Mesenchymal stem cell (in vitro differentiated cells and primary cell): ENCODE measurements around the gene MEF2D.
A peak's percentile ranks its signal among the peaks of the same experiment; 100 is the strongest.

Source experiments
- DNase-seq: peaks from one replicate; pipeline ENCODE4 v3.0.0-alpha.2; 2013
- H2AFZ ChIP-seq: one replicate; pipeline ENCODE4 v1.6.1; 2013; ENCODE audit warnings: low read depth, mild to moderate bottlenecking, control low read depth, inconsistent platforms, low read length, moderate library complexity
- H2AK5ac ChIP-seq: 2 replicates; pipeline ENCODE4 v1.6.1; 2013; ENCODE audit warnings: low read length, moderate library complexity, mild to moderate bottlenecking, inconsistent platforms; ENCODE audit not compliant: severe bottlenecking
- H2BK120ac ChIP-seq: one replicate; pipeline ENCODE4 v1.6.1; 2013; ENCODE audit warnings: low read depth, mild to moderate bottlenecking, inconsistent platforms, low read length, moderate library complexity
- H2BK12ac ChIP-seq, 2 experiments: one replicate each; pipeline ENCODE4 v1.6.1; 2013; ENCODE audit warnings: inconsistent platforms in 2 of 2, low read length in 2 of 2, mild to moderate bottlenecking in 2 of 2, moderate library complexity in 2 of 2, control low read depth in 1 of 2
- H2BK15ac ChIP-seq: one replicate; pipeline ENCODE4 v1.6.1; 2013; ENCODE audit warnings: mild to moderate bottlenecking, low read depth, inconsistent platforms; ENCODE audit not compliant: poor library complexity, severe bottlenecking
- H2BK5ac ChIP-seq: 2 replicates; pipeline ENCODE4 v1.6.1; 2013; ENCODE audit warnings: low read depth, mild to moderate bottlenecking, low read length, control low read depth, inconsistent platforms; ENCODE audit not compliant: poor library complexity, severe bottlenecking
- H3K14ac ChIP-seq, 2 experiments: one replicate each; pipeline ENCODE4 v1.6.1; 2013; ENCODE audit warnings: inconsistent platforms in 2 of 2, low read length in 2 of 2, control low read depth in 1 of 2, mild to moderate bottlenecking in 1 of 2, moderate library complexity in 1 of 2
- H3K18ac ChIP-seq, 2 experiments: one replicate each; pipeline ENCODE4 v1.6.1; 2013; ENCODE audit warnings: inconsistent platforms in 2 of 2, low read length in 2 of 2, control low read depth in 1 of 2, low read depth in 1 of 2, mild to moderate bottlenecking in 1 of 2
- H3K23ac ChIP-seq, 2 experiments: one replicate each; pipeline ENCODE4 v1.6.1; 2013; ENCODE audit warnings: inconsistent platforms in 2 of 2, low read length in 2 of 2, mild to moderate bottlenecking in 2 of 2, moderate library complexity in 2 of 2, control low read depth in 1 of 2
- H3K27ac ChIP-seq: 2 replicates; pipeline ENCODE4 v1.5.1; 2013; ENCODE audit warnings: mild to moderate bottlenecking, moderate library complexity, low read length, control low read depth, inconsistent platforms; ENCODE audit not compliant: poor library complexity, severe bottlenecking
- H3K27me3 ChIP-seq, 2 experiments: 2 replicates each; pipeline versions ENCODE4 v1.6.1 to v1.7.0; 2013; ENCODE audit warnings: low read length in 2 of 2, mild to moderate bottlenecking in 2 of 2, moderate library complexity in 2 of 2, control low read depth in 1 of 2, inconsistent platforms in 1 of 2; ENCODE audit not compliant: control insufficient read depth in 1 of 2, insufficient read depth in 1 of 2
- H3K36me3 ChIP-seq, 2 experiments: 2 replicates each; pipeline versions ENCODE4 v1.6.1 to v1.7.0; 2013; ENCODE audit warnings: low read length in 2 of 2, control low read depth in 1 of 2, inconsistent platforms in 1 of 2, low read depth in 1 of 2, mild to moderate bottlenecking in 1 of 2; ENCODE audit not compliant: insufficient read depth in 2 of 2, control insufficient read depth in 1 of 2
- H3K4ac ChIP-seq, 2 experiments: one replicate each; pipeline ENCODE4 v1.6.1; 2013; ENCODE audit warnings: inconsistent platforms in 2 of 2, low read length in 2 of 2, mild to moderate bottlenecking in 2 of 2, moderate library complexity in 2 of 2, control low read depth in 1 of 2, low read depth in 1 of 2
- H3K4me1 ChIP-seq: 2 replicates; pipeline ENCODE4 v1.6.1; 2013; ENCODE audit warnings: low read depth, low read length, control low read depth; ENCODE audit not compliant: control insufficient read depth, insufficient read depth
- H3K4me2 ChIP-seq: 2 replicates; pipeline ENCODE4 v1.6.1; 2013; ENCODE audit warnings: low read length, mild to moderate bottlenecking, inconsistent platforms; ENCODE audit not compliant: poor library complexity, severe bottlenecking
- H3K4me3 ChIP-seq, 2 experiments: 2 replicates each; pipeline versions ENCODE4 v1.5.1 to v1.7.0; 2013; ENCODE audit warnings: low read length in 2 of 2, mild to moderate bottlenecking in 2 of 2, control low read depth in 1 of 2, low read depth in 1 of 2; ENCODE audit not compliant: insufficient read depth in 1 of 2
- H3K79me1 ChIP-seq: replicated peaks from 2 replicates; pipeline ENCODE4 v1.6.1; 2013; ENCODE audit warnings: mild to moderate bottlenecking, control low read depth, low read length, inconsistent platforms; ENCODE audit not compliant: poor library complexity, severe bottlenecking
- H3K9ac ChIP-seq: 2 replicates; pipeline ENCODE4 v1.7.0; 2013; ENCODE audit warnings: mild to moderate bottlenecking, low read length, moderate library complexity
- H3K9me3 ChIP-seq: 2 replicates; pipeline ENCODE4 v1.7.0; 2013; ENCODE audit warnings: mild to moderate bottlenecking, low read length; ENCODE audit not compliant: control insufficient read depth
- H4K8ac ChIP-seq: one replicate; pipeline ENCODE4 v1.6.1; 2013; ENCODE audit warnings: inconsistent platforms, mild to moderate bottlenecking, low read length, moderate library complexity
- H4K91ac ChIP-seq: one replicate; pipeline ENCODE4 v1.6.1; 2013; ENCODE audit warnings: mild to moderate bottlenecking, low read length, inconsistent platforms
- WGBS: methylation state at CpG from one replicate; pipeline ENCODE4 v1.1.7; 2013; ENCODE audit warnings: mixed read lengths; 5-methylcytosine and 5-hydroxymethylcytosine counted together

The MEF2D gene

DNA sequence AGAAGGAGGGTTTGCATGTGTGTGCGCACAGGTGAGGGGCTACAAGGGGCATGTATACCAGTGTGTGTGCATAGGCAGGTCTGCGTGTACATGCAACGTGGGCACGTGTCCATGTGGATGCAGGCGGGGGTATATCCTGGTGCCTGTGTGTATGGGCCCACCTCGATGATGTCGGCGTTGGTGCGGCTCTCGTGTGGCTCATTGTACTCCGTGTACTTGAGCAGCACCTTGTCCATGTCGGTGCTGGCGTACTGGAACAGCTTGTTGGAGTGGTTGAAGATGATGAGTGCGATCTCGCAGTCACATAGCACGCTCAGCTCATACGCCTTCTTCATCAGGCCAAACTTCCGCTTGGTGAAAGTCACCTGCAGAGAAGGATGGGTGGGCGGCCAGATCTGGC, 18.3 kb downstream of the MEF2D start:
- Histone ChIP-seq H4K91ac (no peak overlapping the region), H3K4me2 (no peak overlapping the region), H3K27ac (no peak overlapping the region), H2BK120ac (no peak overlapping the region), H2BK15ac (no peak overlapping the region), H3K9ac (no peak overlapping the region), H3K4ac (no peak overlapping the region), H3K18ac (no peak overlapping the region), H3K4me3 (no peak overlapping the region), H3K36me3 (peaks cover 62 to 64% of the 10 kb centered on the region in 2 experiments), H2BK5ac (no peak overlapping the region), H2AFZ (no peak overlapping the region), H3K14ac (no peak overlapping the region), H3K9me3 (no peaks in the 10 kb centered on the region), H2AK5ac (no peak overlapping the region), H4K8ac (no peak overlapping the region), H2BK12ac (no peak overlapping the region), H3K4me1 (peaks cover 6% of the 10 kb centered on the region), H3K27me3 (no peaks in the 10 kb centered on the region), H3K79me1 (peaks cover 50% of the 10 kb centered on the region), H3K23ac (no peak overlapping the region)
- DNase-seq, result no peak
- WGBS, result 97% methylated on average over 19 of the region's 19 CpGs

DNA sequence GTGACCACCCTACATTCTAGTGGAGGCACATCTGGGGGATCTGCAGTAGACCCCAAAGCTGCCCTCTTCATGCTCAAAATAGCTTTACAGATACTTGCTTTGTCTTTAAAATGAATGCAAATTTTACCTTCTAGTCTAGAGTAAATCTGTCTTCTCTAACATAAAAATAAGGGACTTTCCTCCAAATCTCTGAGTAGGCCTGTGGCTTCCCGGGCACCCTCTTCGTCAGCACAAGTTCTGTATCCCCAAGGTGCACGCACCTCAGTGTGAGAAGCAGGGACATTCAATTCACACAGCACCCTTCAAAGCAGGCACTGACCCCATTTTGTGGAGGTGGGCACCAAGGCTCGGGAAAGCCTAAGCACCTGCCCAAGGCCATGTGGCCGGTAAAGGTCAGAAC, 19.0 kb downstream of the MEF2D start:
- H3K9me3 ChIP-seq, result no peaks in the 10 kb centered on the region
- H2BK5ac ChIP-seq, result no peak overlapping the region
- no peak overlapping the region for H3K9ac ChIP-seq
- no peak overlapping the region for H3K4ac ChIP-seq
- H4K8ac ChIP-seq, result no peak overlapping the region
- no peak overlapping the region for H2BK120ac ChIP-seq
- no peak overlapping the region for H3K23ac ChIP-seq
- H3K27me3 ChIP-seq, result no peaks in the 10 kb centered on the region
- no peak overlapping the region for H3K4me2 ChIP-seq
- DNase-seq, result no peak
- no peak overlapping the region for H3K18ac ChIP-seq
- no peak overlapping the region for H2BK15ac ChIP-seq
- no peak overlapping the region for H3K4me3 ChIP-seq
- H3K79me1 ChIP-seq, result peaks cover 52% of the 10 kb centered on the region
- H2AK5ac ChIP-seq, result no peak overlapping the region
- peaks cover 70 to 71% of the 10 kb centered on the region in 2 experiments for H3K36me3 ChIP-seq
- H2BK12ac ChIP-seq, result no peak overlapping the region
- H3K4me1 ChIP-seq, result peaks cover 9% of the 10 kb centered on the region
- no peak overlapping the region for H4K91ac ChIP-seq
- no peak overlapping the region for H2AFZ ChIP-seq
- no peak overlapping the region for H3K14ac ChIP-seq
- 95% methylated on average over 5 of the region's 5 CpGs for WGBS
- no peak overlapping the region for H3K27ac ChIP-seq

DNA sequence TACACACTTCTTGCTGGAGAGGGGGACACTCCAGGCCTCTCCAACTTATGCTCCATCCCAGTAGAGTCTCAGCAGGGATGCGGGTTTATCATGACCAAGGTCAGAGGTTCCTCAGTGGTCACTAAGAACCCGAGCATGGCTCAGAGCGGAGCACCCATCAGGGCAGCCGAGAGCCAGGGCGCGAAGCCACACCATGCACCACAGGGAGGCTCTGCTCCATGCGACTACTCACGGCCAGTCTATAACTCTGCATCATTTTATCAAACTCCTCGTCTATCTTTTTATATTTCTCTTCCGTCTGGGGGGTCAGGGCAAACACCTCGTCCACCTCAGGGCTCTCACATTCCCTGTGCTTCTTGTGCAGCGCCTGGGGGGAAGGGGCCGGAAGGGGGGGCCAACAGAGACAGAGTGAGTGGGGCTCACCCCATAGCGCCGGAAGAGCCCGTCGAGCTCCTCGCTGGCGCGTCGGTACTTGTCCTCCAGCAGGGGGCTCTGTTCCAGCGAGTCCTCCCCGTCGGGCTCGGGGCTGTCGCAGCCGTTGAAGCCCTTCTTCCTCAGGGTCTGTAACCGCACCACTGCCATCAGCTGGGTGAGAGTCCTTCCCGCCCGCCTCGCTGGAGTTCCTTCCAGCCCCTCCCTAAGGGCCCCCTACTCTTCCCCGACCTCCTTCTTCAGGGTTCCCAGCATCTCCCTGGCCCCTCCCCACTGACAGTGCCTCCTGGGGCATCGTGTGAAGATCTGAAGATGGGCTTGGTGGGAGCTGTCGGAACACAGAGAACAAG, 20.0 kb downstream of the MEF2D start:
- no peak overlapping the region for H2AK5ac ChIP-seq
- no peak overlapping the region for H3K18ac ChIP-seq
- peak overlapping the region; percentile 76 for H4K8ac ChIP-seq
- H3K4me3 ChIP-seq, result no peak overlapping the region
- no peak overlapping the region for H3K9ac ChIP-seq
- H3K27ac ChIP-seq, result no peak overlapping the region
- H3K27me3 ChIP-seq, result no peaks in the 10 kb centered on the region
- no peak overlapping the region for H3K14ac ChIP-seq
- no peak overlapping the region for H3K23ac ChIP-seq
- H2BK12ac ChIP-seq, result no peak overlapping the region
- no peaks in the 10 kb centered on the region for H3K9me3 ChIP-seq
- H3K36me3 ChIP-seq, result peaks cover 77 to 78% of the 10 kb centered on the region in 2 experiments
- H3K79me1 ChIP-seq, result peaks cover 57% of the 10 kb centered on the region
- H4K91ac ChIP-seq, result no peak overlapping the region
- no peak overlapping the region for H3K4me2 ChIP-seq
- H3K4ac ChIP-seq, result no peak overlapping the region
- WGBS, result 50% methylated on average over 33 of the region's 34 CpGs
- peaks cover 11% of the 10 kb centered on the region for H3K4me1 ChIP-seq
- H2BK5ac ChIP-seq, result no peak overlapping the region
- H2BK15ac ChIP-seq, result no peak overlapping the region
- DNase-seq, result peak; percentile 63
- H2AFZ ChIP-seq, result no peak overlapping the region
- no peak overlapping the region for H2BK120ac ChIP-seq

DNA sequence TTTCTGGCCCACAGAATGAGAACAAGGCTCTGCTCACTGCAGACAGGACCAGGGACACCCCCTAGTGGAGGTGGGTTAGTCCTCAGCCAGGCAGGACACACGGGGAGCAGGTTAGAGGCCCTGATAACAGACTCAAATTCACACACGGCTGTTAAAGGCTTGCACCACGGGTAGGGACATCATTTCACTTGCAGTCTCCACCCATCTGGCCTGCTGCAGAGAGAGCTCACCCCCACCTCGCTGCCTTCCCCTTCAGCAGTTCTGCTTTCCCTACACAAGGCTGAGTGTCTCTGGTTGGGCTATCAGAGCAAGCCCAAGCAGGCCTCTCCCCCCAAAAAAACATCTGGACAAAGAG, 20.6 kb downstream of the MEF2D start:
- no peak overlapping the region for H3K23ac ChIP-seq
- no peak overlapping the region for H2AK5ac ChIP-seq
- no peaks in the 10 kb centered on the region for H3K27me3 ChIP-seq
- no peak overlapping the region for H2BK5ac ChIP-seq
- H2AFZ ChIP-seq, result no peak overlapping the region
- no peak for DNase-seq
- H3K14ac ChIP-seq, result no peak overlapping the region
- peaks cover 11% of the 10 kb centered on the region for H3K4me1 ChIP-seq
- H3K27ac ChIP-seq, result no peak overlapping the region
- 39% methylated on average over 4 of the region's 4 CpGs for WGBS
- no peak overlapping the region for H3K4me2 ChIP-seq
- H2BK12ac ChIP-seq, result no peak overlapping the region
- H3K9me3 ChIP-seq, result no peaks in the 10 kb centered on the region
- H3K4ac ChIP-seq, result no peak overlapping the region
- no peak overlapping the region for H2BK120ac ChIP-seq
- no peak overlapping the region for H4K91ac ChIP-seq
- H3K9ac ChIP-seq, result no peak overlapping the region
- H4K8ac ChIP-seq, result no peak overlapping the region
- peaks cover 62% of the 10 kb centered on the region for H3K79me1 ChIP-seq
- H3K4me3 ChIP-seq, result no peak overlapping the region
- peaks cover 79 to 83% of the 10 kb centered on the region in 2 experiments for H3K36me3 ChIP-seq
- H2BK15ac ChIP-seq, result no peak overlapping the region
- H3K18ac ChIP-seq, result no peak overlapping the region
